PC-9 (cell line): ENCODE data around the gene KLF14. TPM values are rescaled to one million over a fixed set of nuclear protein-coding genes. Genes with fewer than 3 reads are reported as not detected.

Experiments used
- BruUV-seq: library from RNA; stranded (reverse); fragments of 400-500 nt; replicated peaks from 2 replicates; lab custom pipeline; 2021; lab: Mats Ljungman, UMichigan
- CTCF ChIA-PET: fragments of 300-600 bp; sonication (Branson Sonifier 250); formaldehyde crosslinking; loops from one replicate; lab custom pipeline; 2022; ENCODE audit warnings: antibody characterized with exemption; lab: Charles Lee
- POLR2A ChIA-PET: fragments of 300-600 bp; sonication (Branson Sonifier 250); formaldehyde crosslinking; loops from one replicate; lab custom pipeline; 2022; ENCODE audit warnings: antibody characterized with exemption; ENCODE audit not compliant: unreplicated experiment; lab: Charles Lee
- DNase-seq, 2 experiments: peaks; one replicate each; pipeline versions ENCODE4 v3.0.0 to v3.0.0-alpha.2; 2015 to 2022; ENCODE audit warnings: mixed read lengths in 1 of 2
- H2AFZ ChIP-seq: fragments of 200-600 bp; sonication (generic); 2 replicates; pipeline ENCODE4 v1.8.1; 2017; ENCODE audit warnings: antibody characterized with exemption
- H3F3A ChIP-seq: fragments of 200-600 bp; sonication (generic); 2 replicates; pipeline ENCODE4 v1.8.1; 2017; ENCODE audit warnings: antibody characterized with exemption, mild to moderate bottlenecking, low read depth; ENCODE audit not compliant: insufficient read depth
- H3K27ac ChIP-seq: fragments of 200-600 bp; sonication (generic); 2 replicates; pipeline ENCODE4 v1.6.1; 2016; ENCODE audit warnings: mixed run types
- H3K27me3 ChIP-seq: fragments of 200-600 bp; sonication (generic); 2 replicates; pipeline ENCODE4 v1.6.1; 2016; ENCODE audit warnings: low read depth, mixed run types; ENCODE audit not compliant: insufficient read depth
- H3K36me3 ChIP-seq: fragments of 200-600 bp; sonication (generic); 2 replicates; pipeline ENCODE4 v1.6.1; 2016; ENCODE audit warnings: low read depth, mixed run types
- H3K4me1 ChIP-seq: fragments of 200-600 bp; sonication (generic); replicated peaks from 2 replicates; pipeline ENCODE4 v1.6.1; 2016; ENCODE audit warnings: mixed run types; ENCODE audit not compliant: insufficient read depth
- H3K4me2 ChIP-seq: fragments of 200-600 bp; sonication (generic); 2 replicates; pipeline ENCODE4 v1.6.1; 2017; ENCODE audit warnings: mixed run types
- H3K4me3 ChIP-seq: fragments of 200-600 bp; sonication (generic); 2 replicates; pipeline ENCODE4 v1.6.1; 2016; ENCODE audit warnings: mixed run types
- H3K79me2 ChIP-seq: fragments of 200-600 bp; sonication (generic); 2 replicates; pipeline ENCODE4 v1.6.1; 2017; ENCODE audit warnings: low read depth, mixed run types
- H3K9me2 ChIP-seq: fragments of 200-600 bp; sonication (generic); 2 replicates; pipeline ENCODE4 v1.8.1; 2017; ENCODE audit warnings: mild to moderate bottlenecking; ENCODE audit not compliant: insufficient read depth
- H3K9me3 ChIP-seq: fragments of 200-600 bp; sonication (generic); 2 replicates; pipeline ENCODE4 v1.8.1; 2016; ENCODE audit warnings: low read depth; ENCODE audit not compliant: insufficient read depth
- H4K20me1 ChIP-seq: fragments of 200-600 bp; sonication (generic); 2 replicates; pipeline ENCODE4 v1.8.1; 2017; ENCODE audit not compliant: insufficient read depth
- CTCF ChIP-seq: fragments of 200-600 bp; sonication (generic); conservative IDR thresholded peaks from 2 replicates; pipeline ENCODE4 v1.6.1; 2017; ENCODE audit warnings: mixed run types, antibody characterized with exemption, mild to moderate bottlenecking, moderate library complexity
- EZH2 ChIP-seq: fragments of 200-600 bp; sonication (generic); IDR thresholded peaks from 2 replicates; pipeline ENCODE4 v1.8.0; 2017; ENCODE audit warnings: antibody characterized with exemption, low read depth
- intact Hi-C: fragments of 100-400 bp; cut with micrococcal nuclease; formaldehyde crosslinking; loops from one replicate; pipeline ENCODE4 v1.10.0; 2022; ENCODE audit not compliant: unreplicated experiment
- total RNA-seq: library from RNA; stranded (reverse); gene quantifications from 2 replicates; pipeline ENCODE4 v1.2.3, GENCODE V29; 2021

The KLF14 gene
- total RNA-seq, 1 experiment from 2014 or later: not detected

- no peak for DNase-seq
- Histone ChIP-seq H4K20me1 (no peaks in the 10 kb centered on the region), H3K79me2 (no peaks in the 10 kb centered on the region), H3K9me2 (no peaks in the 10 kb centered on the region), H3F3A (no peaks in the 10 kb centered on the region), H3K27me3 (no peaks in the 10 kb centered on the region), H3K27ac (no peak overlapping the region), H2AFZ (no peak overlapping the region), H3K9me3 (no peaks in the 10 kb centered on the region; the same call in 1 of the 2 replicates), H3K4me2 (no peak overlapping the region), H3K36me3 (no peaks in the 10 kb centered on the region), H3K4me3 (no peak overlapping the region), H3K4me1 (no peaks in the 10 kb centered on the region)
- ChIA-PET POLR2A (no interaction called here), CTCF (no interaction called here)
- no TSS peak for BruUV-seq
- TF ChIP-seq CTCF (no peak), EZH2 (no peak)
- intact Hi-C loops: no loop called here
These were observed 44.3 kb downstream of the KLF14 start for GRCh38 chr7:130689683-130690082.

- Histone ChIP-seq H3K4me3 (no peak overlapping the region), H3K27me3 (no peaks in the 10 kb centered on the region), H3F3A (no peaks in the 10 kb centered on the region), H3K9me2 (no peaks in the 10 kb centered on the region), H4K20me1 (no peaks in the 10 kb centered on the region), H3K36me3 (no peaks in the 10 kb centered on the region), H3K79me2 (no peaks in the 10 kb centered on the region), H3K4me2 (no peak overlapping the region), H3K9me3 (no peaks in the 10 kb centered on the region), H2AFZ (no peak overlapping the region), H3K4me1 (no peaks in the 10 kb centered on the region), H3K27ac (no peak overlapping the region)
- POLR2A ChIA-PET: no interaction called here
- intact Hi-C loops: no loop called here
- TF ChIP-seq EZH2: no peak
- no peak for TF ChIP-seq CTCF
- no TSS peak for BruUV-seq
- CTCF ChIA-PET: no interaction called here
- DNase-seq: no peak
These were observed 51.0 kb downstream of the KLF14 start for GRCh38 chr7:130683026-130683425.

Other genes starting within 250 kb of the KLF14 start
- gene MEST, start 242.1 kb downstream of the KLF14 start, total RNA-seq: 41.7 and 76.9 TPM in 2 replicates
- gene COPG2, start 65.5 kb downstream of the KLF14 start, total RNA-seq: 25.5 and 36.8 TPM in 2 replicates
- not detected in 2 replicates for gene TSGA13, start 47.7 kb downstream of the KLF14 start, total RNA-seq